Stimulated activated CD8-positive, alpha-beta memory T cell treated with anti-CD3 and anti-CD28 coated beads, Interleukin-7, amount 100 ng/mL, for 1 hour (primary cell): ENCODE results near the gene ATP2A3.

Experiments used
- DNase-seq, 2 donors: peaks; one replicate each; pipeline ENCODE4 v3.0.0-alpha.2; 2020; ENCODE audit warnings: low read depth in 2 of 2

Gene ATP2A3

DNA sequence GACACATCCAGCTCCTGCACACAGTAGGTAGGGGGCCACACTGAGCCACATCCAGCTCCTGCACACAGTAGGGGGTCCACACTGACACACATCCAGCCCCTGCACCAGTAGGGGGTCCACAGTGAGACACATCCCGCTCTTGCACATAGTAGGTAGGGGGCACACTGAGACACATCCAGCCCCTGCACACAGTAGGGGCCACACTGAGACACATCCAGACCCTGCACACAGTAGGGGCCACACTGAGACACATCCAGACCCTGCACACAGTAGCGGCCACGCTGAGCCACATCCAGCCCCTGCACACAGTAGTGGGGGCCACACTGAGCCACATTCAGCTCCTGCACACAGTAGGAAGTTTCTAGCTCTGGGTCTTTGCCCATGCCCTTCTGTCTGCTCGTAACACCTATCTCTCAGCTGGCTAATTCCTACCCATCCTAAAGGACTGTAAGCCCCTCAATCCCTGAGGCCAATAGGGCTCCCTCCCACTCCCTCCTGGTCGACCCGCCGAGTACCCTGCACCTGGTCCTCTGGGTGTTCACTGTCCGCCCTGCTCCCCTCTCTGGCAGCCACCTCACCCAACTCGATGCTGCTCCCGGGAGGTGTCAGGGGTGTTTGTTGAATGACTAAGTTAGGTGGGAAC lies 9.4 kb upstream of the ATP2A3 start:
- DNase-seq: no peak

DNA sequence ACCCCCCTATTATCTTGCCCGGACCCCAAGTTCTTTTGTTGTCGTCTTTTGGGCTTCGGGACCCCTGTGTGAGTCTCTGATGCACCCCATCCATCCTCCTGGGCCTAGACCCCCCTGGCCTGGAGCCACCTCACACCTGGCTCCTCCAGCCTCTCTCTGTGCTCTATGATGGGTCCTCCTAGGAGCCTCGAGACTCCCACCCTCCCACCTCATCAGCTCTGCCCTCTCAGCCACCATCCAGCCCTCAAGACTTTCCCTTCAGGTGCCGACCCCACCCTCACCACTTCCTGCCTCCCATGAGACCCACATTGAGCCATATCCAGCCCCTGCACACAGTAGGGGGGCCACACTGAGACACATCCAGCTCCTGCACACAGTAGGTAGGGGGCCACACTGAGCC lies 8.7 kb upstream of the ATP2A3 start:
- no peak for DNase-seq

DNA sequence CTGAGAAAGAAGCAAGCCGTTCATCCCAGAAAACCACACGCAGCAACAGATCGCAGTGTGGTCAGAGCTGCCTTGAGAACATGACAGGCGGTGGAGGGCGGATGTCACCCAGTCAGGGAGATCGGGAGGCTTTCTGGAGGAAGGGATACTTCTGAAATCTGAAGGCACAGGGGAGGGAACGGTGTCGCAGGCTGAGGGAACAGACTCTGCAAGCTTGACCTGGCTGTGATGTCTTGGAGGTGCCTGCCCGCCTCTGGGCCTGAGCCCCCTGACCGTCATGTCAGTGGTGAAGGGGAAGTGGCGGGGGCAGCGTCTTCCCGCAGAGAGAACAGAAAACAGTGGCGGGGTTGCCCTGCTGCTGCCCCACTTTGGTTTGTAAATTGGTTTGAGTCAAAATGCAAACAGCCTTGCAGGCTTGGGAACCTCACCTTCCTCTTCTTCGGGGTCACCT lies 8.1 kb upstream of the ATP2A3 start:
- no peak for DNase-seq

DNA sequence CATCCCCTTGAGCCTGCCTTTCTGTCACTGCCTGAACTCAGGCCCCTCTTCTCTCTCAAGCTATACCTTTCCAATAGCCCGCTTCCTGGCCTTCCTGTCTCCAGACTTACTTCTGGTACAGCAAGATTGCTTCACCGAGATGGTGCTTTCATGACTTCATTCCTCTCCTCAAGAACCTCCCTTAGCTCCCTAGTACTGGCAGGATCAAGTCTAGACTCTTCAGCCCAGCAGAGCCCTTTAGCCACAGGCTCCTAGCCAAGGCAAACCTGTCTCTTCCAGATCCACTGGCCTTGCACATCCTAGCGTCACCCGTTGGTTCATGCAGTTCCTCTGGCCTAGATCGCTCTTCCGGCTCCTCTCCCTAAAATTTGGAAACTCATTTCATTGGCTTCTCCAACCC lies 6.4 kb upstream of the ATP2A3 start:
- DNase-seq: no peak

DNA sequence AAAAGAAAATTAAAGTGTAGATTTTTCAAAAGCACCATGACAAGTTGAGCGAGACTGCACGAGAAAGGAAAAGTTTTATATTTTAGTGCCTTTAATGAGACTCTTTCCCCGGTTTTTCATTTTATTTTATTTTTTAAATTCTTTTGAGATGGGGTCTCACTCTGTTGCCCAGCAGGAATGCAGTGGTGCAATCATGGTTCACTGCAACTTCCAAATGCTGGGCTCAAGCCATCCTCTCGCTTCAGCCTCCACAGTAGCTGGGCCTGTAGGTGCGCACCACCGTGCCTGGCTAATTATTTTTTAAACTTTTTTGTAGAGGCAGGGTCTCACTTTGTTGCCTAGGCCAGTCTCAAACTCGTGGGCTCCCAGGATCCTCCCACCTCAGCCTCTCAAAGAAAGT lies 5.7 kb upstream of the ATP2A3 start:
- DNase-seq: no peak

DNA sequence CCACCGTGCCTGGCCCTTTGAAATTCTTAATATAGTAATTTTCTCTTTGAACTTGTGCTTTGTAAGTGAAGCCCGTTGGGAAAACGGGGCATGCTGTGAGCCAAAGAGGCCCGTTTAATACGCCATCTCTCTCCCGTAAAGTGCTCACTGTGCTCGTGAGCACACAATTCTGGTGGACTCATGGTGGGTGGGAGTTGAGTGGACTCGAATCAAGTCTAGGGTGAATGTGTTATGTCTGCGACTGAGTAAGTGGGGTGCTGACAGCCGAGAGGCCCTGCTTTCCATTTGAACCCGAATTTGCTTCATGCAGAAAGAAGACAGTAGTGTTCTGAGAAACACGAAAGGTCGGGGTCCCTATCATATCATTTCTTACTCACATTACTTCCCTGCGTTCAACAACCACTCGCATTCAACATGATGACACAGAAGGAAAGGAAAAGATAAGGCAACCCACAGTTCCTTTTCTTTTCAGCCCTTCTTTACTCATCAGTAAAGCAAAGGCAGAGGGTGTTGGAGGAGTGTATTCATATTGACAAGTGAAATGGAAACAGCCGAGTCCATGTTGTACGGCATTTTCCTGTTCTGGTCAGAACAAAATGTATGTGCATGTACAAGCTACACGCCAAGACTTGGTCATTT lies 4.8 kb upstream of the ATP2A3 start:
- DNase-seq: no peak

DNA sequence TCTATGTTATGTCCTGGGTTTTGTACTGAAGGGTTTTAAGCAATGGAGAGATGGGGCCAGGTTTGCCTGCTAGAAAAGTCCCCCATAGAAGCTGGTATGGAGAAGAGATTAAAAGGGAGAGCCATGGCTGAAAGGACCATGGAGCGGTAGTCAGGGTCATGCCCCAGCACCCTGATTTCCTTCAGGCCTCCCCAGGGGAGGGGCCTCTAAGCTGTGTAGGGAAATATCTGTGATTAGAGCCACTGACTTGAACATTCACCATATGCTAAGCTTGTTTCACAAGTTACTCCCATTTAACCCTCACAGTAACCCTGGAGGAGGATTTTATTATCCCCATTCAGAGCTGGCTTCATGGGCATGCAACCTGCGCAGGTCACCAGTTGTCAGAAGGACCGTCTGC lies 3.8 kb upstream of the ATP2A3 start:
- no peak for DNase-seq

DNA sequence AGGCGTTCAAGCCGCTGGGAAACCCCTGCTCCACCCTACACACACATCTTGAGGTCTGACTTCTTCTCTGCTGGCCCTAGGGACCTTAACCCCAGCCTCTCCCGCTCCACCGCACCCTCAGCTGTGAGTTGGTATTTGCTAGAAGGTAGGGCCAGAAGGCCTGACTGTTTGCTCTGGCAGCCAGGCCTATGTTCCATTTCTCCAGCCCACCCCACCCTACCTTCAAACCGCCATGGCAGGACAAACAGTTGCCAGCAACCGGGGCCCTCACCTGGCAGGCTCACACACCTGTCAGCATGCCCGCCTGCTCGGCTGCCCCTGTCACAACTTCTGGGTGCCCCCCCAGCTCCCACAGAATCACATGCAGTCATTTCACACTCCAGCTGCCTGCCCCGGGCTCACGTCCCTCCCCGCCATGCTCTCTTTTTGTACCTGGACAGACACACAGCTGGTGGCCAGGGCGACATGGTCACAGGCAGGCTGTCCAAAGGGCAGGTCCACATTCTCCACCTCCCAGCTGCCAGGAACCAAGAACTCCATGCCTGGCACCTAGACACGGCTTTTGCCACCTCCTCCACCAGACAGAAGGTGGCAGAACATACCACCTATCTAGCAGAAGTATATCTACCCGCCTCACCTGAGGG lies 2.6 kb upstream of the ATP2A3 start:
- no peak for DNase-seq

DNA sequence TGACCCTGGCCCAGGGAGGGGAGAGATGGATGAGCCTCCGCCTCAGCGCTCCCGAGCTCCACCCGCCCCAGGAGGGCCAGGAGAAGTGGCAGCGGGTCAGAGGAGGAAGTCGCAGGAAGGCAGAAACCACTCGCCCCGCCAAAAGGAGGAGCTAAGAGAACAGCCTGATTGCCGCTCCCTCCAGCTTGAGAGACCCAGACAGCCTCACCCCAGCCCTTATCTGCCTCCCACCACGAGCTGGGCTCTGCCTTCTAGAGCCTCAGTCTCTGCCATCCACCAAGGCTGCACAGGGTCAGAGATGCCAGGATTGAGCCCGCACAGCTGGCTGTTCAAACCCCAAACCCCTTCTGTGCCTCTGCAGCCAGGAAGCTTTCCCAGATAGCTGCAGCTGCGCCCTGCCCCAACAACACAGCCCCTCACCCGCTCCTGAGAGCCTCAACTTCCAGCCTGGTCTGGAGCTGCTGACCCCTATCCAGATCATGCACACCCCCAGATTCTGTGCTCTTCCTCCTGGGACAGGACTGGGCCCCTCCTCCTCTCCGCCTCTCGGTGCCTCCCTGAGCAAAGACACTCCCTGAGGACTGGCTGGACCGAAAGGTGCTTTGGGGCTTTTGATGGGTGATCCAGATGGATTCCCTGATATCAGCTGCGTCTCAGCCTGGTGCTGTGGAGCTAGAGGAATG lies 1.0 kb upstream of the ATP2A3 start:
- DNase-seq: peak; percentile 35 to 37

DNA sequence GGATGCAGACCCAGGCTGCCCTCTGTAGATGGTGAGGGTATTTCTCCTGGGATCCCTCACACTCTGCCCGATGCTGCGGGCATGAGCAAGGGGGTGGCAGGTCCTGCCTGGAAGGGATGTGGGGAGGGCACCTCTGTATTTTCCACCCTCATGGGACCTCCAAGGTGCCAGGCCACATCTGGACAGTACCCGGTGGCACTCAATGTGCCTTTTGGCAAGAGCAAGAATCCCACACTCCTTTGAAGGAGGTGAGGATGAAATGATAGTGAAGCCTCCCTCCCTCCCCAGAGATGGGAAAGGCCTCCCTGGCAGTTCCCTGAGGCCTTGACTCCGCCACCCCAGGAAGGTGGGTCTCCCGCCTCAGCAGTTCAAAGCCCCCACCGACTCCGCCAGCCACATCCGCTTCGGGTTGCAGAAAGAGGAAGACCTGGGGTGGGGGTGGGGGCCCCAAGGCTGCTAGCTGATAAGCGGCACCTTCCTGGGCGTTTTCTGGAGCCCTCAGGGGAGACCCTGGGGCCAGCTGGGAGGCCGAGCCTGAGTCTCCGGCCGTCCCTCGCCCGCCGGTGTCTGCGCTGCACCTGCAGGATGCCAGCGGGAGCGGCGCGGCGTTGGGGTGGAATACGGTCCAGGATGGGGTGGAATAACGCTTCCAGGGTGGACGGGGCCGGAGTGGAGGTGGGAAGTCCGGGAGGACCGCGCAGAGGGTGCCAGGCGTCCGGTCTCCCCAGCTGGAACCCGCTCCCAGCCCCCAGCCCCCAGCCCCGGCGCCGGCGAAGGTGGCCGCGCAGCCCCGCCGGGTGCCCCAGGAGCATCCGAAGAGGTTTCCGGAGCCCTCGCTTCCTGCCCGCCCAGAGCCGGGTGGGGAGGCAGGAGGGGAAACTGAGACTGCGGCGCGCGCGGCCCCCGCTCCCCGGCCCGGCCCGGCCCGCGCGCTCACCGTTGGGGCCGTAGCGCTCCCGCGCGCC lies 718 bp downstream of the ATP2A3 start:
- DNase-seq: peak; percentile 23 to 29

DNA sequence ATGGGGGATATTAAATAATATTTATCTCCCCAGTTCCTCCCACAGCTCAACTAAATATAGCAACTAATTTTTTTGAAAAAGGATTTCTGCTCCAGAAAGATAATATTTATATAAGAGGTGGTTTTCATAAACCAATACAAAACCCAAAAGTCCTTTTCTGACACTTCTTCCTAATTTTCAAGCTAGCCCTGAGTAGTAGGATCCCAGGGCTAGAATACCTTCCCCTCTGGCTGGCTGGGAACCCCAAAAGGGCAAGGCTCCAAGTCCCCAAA lies 1.3 kb downstream of the ATP2A3 start:
- no peak for DNase-seq

DNA sequence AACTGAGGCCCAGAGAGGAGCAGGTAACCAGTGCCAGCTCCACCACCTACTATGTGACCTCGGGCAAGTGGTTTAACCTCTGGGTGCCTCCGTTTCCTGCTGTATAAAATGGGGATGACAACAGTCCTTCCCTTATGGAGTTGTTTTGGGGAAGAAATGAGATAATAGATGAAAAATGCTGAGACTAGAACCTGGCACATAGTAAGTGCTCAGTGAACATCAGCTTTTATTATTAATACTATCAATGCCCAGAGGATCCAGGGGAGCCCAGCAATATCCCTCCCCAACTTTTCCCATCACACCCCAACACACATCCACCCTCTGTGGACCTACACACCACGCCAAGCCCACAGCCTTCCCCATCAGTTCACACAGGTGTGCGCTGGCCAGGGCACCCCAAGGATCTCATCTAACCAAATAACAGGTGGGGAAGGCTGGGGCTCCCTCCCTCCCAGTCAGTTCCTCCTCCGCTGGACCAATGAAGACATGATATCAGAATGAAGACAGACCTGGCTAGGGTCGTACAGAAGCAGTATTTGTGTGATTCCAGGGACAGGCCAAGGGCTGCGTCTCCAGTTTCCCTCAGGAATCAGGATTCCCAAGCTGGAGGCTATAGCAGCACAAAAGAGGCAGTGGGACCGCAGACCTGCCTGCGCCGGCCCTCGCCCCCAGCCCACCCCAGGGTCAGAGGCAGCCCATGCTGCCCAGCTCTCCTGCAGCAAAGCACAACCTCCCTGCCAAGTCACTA lies 1.8 kb downstream of the ATP2A3 start:
- no peak for DNase-seq

DNA sequence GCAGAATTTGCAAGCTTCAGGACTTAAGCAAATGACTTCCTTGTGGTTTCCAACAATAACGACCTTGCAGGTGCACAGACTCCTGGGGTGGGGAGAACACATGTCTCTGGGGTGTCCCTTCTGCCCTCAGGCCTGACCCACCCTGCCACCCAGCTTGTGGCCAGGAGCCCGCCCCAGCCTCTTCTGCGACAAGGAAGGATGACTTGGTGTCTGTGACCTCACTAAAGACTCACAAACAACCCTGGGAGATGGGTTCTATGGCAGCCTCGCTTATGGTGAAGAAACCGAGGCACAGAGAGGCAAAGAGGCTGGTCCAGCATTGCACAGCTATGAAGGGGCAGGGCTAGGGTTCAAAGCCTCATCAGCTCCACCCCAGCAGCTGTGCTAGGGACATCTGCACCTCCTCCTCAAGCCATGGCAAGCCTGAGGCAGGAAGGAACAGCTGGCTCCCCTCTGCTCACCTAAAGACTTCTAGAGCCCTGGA lies 2.6 kb downstream of the ATP2A3 start:
- no peak for DNase-seq

DNA sequence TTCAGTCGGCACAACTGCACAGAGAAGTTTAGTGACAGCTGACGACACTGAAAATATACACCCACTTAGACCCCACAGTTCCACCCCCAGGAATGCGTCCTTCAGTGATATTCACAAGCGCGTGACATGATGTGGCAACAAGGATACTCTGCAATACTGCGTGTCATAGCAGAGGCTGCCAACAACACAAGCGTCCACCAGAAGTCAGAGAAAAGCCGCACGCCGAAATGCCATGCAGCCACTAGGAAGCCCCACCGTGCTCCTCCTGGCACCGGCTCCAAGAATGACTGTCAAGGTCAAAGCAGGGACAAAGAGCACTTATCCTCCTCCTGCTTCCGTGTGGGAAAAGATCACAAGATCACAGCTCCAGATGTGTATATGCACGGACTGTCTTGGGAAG lies 3.5 kb downstream of the ATP2A3 start:
- DNase-seq: no peak

DNA sequence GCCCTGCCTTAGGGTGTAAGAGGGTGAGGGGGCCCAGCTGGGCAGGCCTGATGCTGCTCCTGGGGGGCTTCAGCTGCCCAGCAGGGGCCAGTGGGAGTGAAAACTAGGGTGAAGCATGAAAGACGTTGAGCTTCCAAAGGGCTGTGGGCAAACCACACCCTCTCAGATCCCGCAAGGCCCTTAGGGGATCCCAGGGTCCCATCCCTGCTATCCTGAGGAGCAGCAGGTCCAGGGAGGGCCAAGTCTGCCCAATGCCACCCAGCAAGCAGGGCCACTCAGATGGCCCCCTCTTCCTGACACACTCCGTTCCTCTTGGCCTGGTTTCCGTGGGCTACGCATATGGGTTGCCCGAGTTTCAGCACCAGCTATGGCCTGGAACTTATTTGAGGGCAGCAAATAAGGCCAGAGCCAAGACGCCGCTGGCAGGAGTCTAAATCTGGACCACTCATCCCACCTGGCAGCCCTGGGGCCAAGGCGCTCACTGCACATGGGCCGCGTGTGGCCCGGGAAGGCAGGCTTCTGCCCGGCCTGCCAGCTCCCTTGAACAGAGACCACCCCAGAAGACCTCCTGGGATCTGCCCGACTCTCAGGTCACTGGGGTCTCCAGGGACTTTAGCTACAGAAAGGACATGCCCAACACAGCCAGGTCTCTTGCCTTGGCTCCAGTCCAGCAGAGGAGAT lies 4.2 kb downstream of the ATP2A3 start:
- no peak for DNase-seq

DNA sequence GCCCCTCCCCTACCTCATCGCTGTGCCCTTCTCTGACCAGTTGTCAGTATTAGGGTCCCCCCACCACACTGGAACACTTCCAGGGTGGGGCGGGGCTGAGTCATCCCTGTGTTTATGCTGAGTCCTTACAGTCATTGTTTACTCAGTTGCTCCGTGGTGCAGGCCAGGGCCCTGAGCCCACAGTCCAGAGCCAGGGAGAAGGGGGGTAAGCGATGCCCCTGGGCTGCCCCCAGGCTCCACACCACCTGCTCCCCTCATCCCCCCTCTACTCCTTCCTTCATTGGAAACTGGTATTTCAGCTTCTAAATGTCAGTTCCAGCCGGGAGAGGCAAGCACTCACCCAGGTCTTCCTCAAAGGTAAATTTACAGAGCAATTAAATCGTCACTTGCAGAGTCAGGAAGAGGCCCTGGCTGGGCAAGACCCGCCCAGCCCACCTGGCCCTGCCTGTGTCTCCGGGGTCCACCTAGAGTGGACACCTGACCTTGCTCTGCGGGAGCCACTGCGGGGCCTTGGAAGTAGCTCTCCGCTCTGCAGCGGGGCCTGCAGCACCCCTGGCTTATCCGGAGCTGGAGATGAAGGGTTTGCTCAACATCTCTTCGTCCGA lies 4.8 kb downstream of the ATP2A3 start:
- DNase-seq: no peak

DNA sequence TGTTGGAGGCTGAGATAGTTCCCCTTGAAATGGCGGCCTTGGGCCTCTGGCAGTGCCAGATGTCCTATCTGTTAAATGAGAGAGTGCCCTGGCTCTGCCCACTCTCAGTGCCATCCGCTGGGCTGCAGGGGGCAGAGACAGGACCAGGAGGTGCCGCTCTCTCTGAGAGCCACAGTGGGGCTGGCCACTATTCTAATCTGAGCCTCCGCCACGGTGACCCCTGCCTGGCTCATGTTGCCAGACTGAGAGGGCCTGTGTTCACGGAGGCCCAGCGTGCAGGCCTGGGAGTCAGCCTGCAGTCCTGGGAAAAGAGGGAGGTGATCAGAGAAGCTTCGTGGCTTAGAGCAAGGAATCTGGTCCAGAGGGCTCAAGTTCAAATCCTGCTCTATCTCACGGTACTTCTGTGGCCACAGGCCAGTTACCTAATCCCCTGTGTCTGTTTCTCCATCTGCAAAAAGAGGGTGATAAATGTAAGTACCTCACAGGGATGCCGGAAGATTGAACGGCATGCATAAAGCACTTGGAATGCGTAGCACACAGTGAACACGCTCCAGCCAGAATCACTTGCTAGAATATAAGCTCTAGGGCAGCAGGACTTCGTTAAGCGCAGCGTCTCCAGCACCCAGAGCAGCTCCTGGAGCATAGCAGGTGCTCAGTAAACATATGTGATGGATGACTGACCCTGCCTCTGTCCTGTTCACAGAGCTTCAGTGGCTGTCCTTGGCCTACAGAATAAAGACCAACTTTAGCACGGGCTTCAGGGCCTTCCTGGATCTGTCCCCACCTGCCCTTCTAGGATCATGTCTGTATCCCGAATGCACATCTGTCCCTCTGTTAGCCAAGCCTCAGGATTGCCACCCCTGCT lies 6.3 kb downstream of the ATP2A3 start:
- DNase-seq: no peak

DNA sequence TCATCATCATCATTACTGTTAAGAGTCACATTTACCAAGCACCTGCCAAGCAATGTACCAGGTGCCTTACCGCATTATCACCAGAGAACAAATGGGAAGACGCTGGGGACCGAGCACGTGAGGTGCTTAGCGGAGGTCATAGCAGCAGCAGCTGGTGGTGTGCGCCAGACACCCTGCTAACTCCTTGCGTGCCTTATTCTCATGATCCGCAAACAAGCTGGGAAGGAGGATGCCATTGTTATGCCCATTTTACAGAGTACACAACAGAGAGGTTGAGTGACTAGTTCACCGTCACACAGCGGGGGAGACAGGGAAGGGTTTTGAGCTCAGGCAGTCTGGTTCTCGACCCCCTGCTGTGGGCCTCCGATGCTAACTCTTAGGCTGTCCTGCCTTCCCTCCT lies 7.3 kb downstream of the ATP2A3 start:
- DNase-seq: no peak
